Measurements from ENCODE around the gene MTUS2. TPM values are rescaled to one million over a fixed set of nuclear protein-coding genes. Genes with fewer than 3 reads are reported as not detected.

MTUS2 gene
- total RNA-seq, 2 donors from 2014 or later: not detected

DNA sequence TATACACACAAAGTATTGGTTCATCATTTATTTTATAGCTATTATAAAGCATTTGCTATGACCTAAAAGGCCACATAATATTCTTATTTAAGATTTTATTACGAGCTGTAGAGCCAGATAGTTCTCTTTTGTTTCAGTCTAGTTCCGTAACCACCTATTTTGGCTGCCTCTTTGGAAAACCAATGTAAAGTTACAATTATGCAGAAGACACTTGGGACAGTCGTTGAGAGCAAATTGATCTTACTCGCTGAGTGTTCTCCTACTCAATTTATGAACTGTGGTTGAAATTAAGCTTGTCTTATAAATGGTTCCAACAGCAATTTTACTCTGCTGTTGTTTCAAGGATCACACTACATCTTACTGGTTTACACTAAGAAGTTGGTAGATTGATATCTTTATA, 653.0 kb downstream of the MTUS2 start:
- no peak overlapping the region for H3K4me3 Mint-ChIP-seq
- no peak overlapping the region for H3K27ac Mint-ChIP-seq
- ATAC-seq (no peak), DNase-seq (ENCODE audit: low spot score) (no peak)
- H3K36me3 Mint-ChIP-seq: no peaks in the 10 kb centered on the region
- H3K27me3 Mint-ChIP-seq: peaks cover 0 to 8% of the 10 kb centered on the region in 2 donors
- no peaks in the 10 kb centered on the region for H3K4me1 Mint-ChIP-seq (ENCODE audit: low read depth in 2 of 2)
- H3K9me3 Mint-ChIP-seq: no peaks in the 10 kb centered on the region

GRCh38 chr13:29474991-29475390, 654.9 kb downstream of the MTUS2 start:
- Mint-ChIP-seq H3K4me3 (no peak overlapping the region), H3K27me3 (peaks cover 0 to 12% of the 10 kb centered on the region in 2 donors), H3K4me1 (ENCODE audit: low read depth in 2 of 2) (no peaks in the 10 kb centered on the region), H3K27ac (no peak overlapping the region), H3K9me3 (no peaks in the 10 kb centered on the region), H3K36me3 (no peaks in the 10 kb centered on the region)
- ATAC-seq (no peak), DNase-seq (ENCODE audit: low spot score) (no peak)

DNA sequence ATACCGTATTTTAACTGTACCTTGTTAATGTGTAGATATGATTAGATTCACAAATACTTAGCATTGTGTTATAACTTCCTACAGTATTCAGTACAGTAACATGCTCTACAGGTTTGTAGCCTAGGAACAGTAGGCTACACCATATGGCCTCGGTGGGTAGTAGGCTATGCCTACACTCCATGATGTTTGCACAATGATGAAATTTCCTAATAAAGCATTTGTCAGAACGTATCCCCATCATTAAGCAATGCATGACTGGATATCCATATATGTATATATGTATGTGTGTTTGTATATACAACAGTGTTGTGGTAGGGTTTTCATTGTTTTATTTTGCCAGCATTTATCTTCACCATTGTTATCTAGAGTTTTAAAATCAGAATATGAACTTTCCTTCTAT, 655.9 kb downstream of the MTUS2 start:
- H3K27me3 Mint-ChIP-seq: peaks cover 8 to 17% of the 10 kb centered on the region in 2 donors
- H3K36me3 Mint-ChIP-seq: no peaks in the 10 kb centered on the region
- H3K4me1 Mint-ChIP-seq (ENCODE audit: low read depth in 2 of 2): no peaks in the 10 kb centered on the region
- DNase-seq (ENCODE audit: low spot score) (no peak), ATAC-seq (no peak)
- no peak overlapping the region for H3K4me3 Mint-ChIP-seq
- no peaks in the 10 kb centered on the region for H3K9me3 Mint-ChIP-seq
- H3K27ac Mint-ChIP-seq: no peak overlapping the region

GRCh38 chr13:29479716-29480492, 659.8 kb downstream of the MTUS2 start:
- ATAC-seq: no peak
- H3K4me1 Mint-ChIP-seq (ENCODE audit: low read depth in 2 of 2): no peaks in the 10 kb centered on the region
- DNase-seq (ENCODE audit: low spot score): no peak
- H3K9me3 Mint-ChIP-seq: no peaks in the 10 kb centered on the region
- H3K36me3 Mint-ChIP-seq: no peaks in the 10 kb centered on the region
- no peak overlapping the region for H3K4me3 Mint-ChIP-seq
- H3K27me3 Mint-ChIP-seq: peaks cover 8 to 17% of the 10 kb centered on the region in 2 donors
- H3K27ac Mint-ChIP-seq: no peak overlapping the region

DNA sequence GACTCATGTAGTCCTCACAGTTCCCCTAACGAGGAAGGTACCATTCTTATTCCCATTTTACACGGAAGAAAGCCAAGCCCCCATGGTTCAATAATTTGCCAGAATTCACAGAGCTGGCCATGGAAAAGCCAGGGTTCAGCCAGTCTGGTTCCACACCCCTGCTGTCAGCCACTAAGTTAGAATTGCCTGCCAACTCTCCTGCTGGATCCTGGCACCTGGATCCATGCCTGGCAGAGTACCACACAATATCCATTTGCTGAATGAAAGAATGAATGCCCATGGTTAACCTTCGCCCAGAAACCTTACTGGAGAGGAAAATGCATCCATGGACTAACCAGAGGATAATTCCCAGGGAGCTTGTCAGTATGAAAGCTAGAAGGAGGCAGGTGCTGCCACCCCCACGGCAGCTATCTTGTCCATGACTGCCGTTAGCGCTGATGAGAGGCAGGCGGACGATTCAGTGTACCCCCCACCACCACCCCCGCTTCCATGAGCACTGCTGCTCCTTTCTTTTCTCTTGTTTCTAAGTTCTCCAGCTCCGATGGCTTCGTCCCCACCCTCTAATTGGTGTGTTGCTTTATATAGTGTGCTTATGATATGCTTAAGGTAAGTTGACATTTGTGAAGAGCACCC, 660.9 kb downstream of the MTUS2 start:
- Mint-ChIP-seq H3K9me3 (no peaks in the 10 kb centered on the region), H3K36me3 (no peaks in the 10 kb centered on the region), H3K4me3 (no peak overlapping the region), H3K4me1 (ENCODE audit: low read depth in 2 of 2) (no peaks in the 10 kb centered on the region), H3K27me3 (peaks cover 11 to 17% of the 10 kb centered on the region in 2 donors), H3K27ac (no peak overlapping the region)
- ATAC-seq (no peak), DNase-seq (ENCODE audit: low spot score) (no peak)

- ATAC-seq (no peak), DNase-seq (ENCODE audit: low spot score) (no peak)
- Mint-ChIP-seq H3K27me3 (peaks cover 17 to 18% of the 10 kb centered on the region in 2 donors), H3K9me3 (no peaks in the 10 kb centered on the region), H3K4me1 (ENCODE audit: low read depth in 2 of 2) (no peaks in the 10 kb centered on the region), H3K4me3 (no peak overlapping the region), H3K36me3 (no peaks in the 10 kb centered on the region), H3K27ac (no peak overlapping the region)
These were observed 661.5 kb downstream of the MTUS2 start for GRCh38 chr13:29481603-29482002.

DNA sequence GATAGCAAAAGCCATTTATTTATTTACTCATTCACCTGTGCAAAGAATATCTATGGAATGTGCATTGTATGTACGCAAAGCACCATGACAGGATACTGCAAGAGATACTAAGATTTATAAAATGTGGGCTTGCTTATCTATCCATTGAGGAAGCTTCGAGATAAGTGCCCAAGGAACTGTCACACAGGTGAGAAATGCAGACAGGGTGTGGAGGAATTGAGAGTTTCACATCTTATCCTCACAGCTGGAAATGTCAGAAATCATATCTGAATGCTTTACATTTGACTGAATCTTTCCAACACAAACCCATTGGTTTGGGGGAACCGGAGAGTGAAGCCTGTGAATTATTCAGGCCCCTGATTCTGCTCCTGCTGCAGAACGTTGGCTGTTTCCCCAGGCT, 662.4 kb downstream of the MTUS2 start:
- H3K4me1 Mint-ChIP-seq (ENCODE audit: low read depth in 2 of 2): no peaks in the 10 kb centered on the region
- ATAC-seq (no peak), DNase-seq (ENCODE audit: low spot score) (no peak)
- H3K36me3 Mint-ChIP-seq: no peaks in the 10 kb centered on the region
- H3K4me3 Mint-ChIP-seq: no peak overlapping the region
- no peaks in the 10 kb centered on the region for H3K9me3 Mint-ChIP-seq
- peaks cover 13 to 20% of the 10 kb centered on the region in 2 donors for H3K27me3 Mint-ChIP-seq
- H3K27ac Mint-ChIP-seq: no peak overlapping the region

DNA sequence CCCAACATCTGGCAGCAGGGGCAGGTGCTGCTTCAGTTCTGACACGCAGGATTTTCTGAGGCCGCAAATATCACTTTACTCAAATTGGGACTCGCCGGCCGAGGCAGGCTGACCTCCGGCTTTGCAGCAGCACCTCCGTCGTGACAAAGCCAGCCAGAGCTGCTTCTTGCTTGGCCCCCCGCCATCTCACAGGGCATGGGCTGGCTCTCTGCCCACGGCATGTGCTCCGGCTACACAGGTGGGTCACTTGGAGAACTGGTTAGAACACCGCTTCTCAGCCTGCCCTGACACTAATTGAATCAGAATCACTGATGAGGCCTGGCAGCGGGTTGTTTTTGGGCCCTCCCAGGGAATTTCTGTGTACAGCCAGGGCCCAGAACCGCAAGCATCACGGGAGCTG, 663.1 kb downstream of the MTUS2 start:
- Mint-ChIP-seq H3K36me3 (no peaks in the 10 kb centered on the region), H3K4me1 (ENCODE audit: low read depth in 2 of 2) (no peaks in the 10 kb centered on the region), H3K27me3 (peaks cover 13 to 20% of the 10 kb centered on the region in 2 donors), H3K4me3 (no peak overlapping the region), H3K27ac (no peak overlapping the region), H3K9me3 (no peaks in the 10 kb centered on the region)
- ATAC-seq (no peak), DNase-seq (ENCODE audit: low spot score) (no peak)

DNA sequence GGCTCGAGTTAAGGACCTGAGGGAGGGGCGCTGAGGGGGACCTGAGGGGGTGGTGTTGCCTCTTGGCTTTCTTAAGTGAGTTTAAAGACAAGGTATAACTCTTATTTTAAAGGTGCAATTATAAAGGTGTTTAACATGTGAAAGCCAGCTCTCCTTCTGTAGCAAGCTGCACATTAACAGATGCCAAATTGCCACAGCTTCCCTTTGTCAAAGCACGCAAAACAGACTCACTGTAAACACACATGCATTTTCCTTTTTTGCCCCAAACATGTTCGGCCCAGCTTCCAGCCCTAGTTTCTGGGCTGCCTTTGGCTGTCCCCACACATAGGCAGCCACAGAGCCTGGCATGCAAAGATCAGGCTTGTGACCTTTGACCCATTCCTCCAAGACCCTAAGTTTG, 663.5 kb downstream of the MTUS2 start:
- Mint-ChIP-seq H3K4me1 (ENCODE audit: low read depth in 2 of 2) (no peaks in the 10 kb centered on the region), H3K4me3 (no peak overlapping the region), H3K36me3 (no peaks in the 10 kb centered on the region), H3K27me3 (peaks cover 12 to 20% of the 10 kb centered on the region in 2 donors), H3K9me3 (no peaks in the 10 kb centered on the region), H3K27ac (no peak overlapping the region)
- DNase-seq (ENCODE audit: low spot score) (no peak), ATAC-seq (no peak)

- ATAC-seq (no peak), DNase-seq (ENCODE audit: low spot score) (no peak)
- no peaks in the 10 kb centered on the region for H3K36me3 Mint-ChIP-seq
- no peak overlapping the region for H3K4me3 Mint-ChIP-seq
- H3K27ac Mint-ChIP-seq: no peak overlapping the region
- H3K4me1 Mint-ChIP-seq (ENCODE audit: low read depth in 2 of 2): no peaks in the 10 kb centered on the region
- peaks cover 9 to 20% of the 10 kb centered on the region in 2 donors for H3K27me3 Mint-ChIP-seq
- H3K9me3 Mint-ChIP-seq: no peaks in the 10 kb centered on the region
These were observed 664.1 kb downstream of the MTUS2 start for GRCh38 chr13:29484236-29484635.

GRCh38 chr13:29484796-29485195, 664.7 kb downstream of the MTUS2 start:
- Mint-ChIP-seq H3K36me3 (no peaks in the 10 kb centered on the region), H3K27me3 (peaks cover 9 to 20% of the 10 kb centered on the region in 2 donors)
- DNase-seq (ENCODE audit: low spot score): no peak

DNA sequence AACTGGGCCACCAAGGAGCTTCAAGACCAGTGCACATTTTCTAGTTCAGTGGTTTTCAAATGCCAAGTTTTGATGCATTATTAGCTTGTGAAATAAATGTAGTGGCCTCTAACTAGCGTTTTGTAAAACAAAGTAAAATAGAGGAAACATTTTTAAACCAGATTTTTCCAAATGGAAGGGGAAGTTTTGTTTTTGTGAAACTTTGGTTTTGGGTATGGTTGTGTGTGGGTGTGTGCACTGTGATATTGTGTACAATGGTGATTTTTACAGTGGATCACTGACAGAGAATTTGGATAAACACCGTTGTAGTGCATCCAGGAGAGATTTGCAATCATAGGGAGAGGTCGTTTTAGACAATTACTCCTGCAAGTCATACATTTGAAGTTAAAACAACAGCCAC, 666.4 kb downstream of the MTUS2 start:
- Mint-ChIP-seq H3K27me3 (peaks cover 4 to 12% of the 10 kb centered on the region in 2 donors), H3K9me3 (no peaks in the 10 kb centered on the region), H3K27ac (no peak overlapping the region), H3K4me1 (ENCODE audit: low read depth in 2 of 2) (no peaks in the 10 kb centered on the region), H3K36me3 (no peaks in the 10 kb centered on the region), H3K4me3 (no peak overlapping the region)
- DNase-seq (ENCODE audit: low spot score) (no peak), ATAC-seq (no peak)

More at GRCh38 chr13:29484796-29485195, 664.7 kb downstream of the MTUS2 start:
- Mint-ChIP-seq H3K4me1 (ENCODE audit: low read depth in 2 of 2) (no peaks in the 10 kb centered on the region), H3K9me3 (no peaks in the 10 kb centered on the region), H3K27ac (no peak overlapping the region), H3K4me3 (no peak overlapping the region)
- ATAC-seq: no peak

- H3K27me3 Mint-ChIP-seq: peaks cover 4 to 12% of the 10 kb centered on the region in 2 donors
- H3K27ac Mint-ChIP-seq: no peak overlapping the region
- DNase-seq (ENCODE audit: low spot score): no peak
- H3K9me3 Mint-ChIP-seq: no peaks in the 10 kb centered on the region
- no peaks in the 10 kb centered on the region for H3K4me1 Mint-ChIP-seq (ENCODE audit: low read depth in 2 of 2)
- ATAC-seq: no peak
- H3K4me3 Mint-ChIP-seq: no peak overlapping the region
- H3K36me3 Mint-ChIP-seq: no peaks in the 10 kb centered on the region
These were observed 667.6 kb downstream of the MTUS2 start for GRCh38 chr13:29487466-29488454.
